ENCODE measurements around the gene HFE. TPM values are rescaled to one million over a fixed set of nuclear protein-coding genes. Genes with fewer than 3 reads are reported as not detected.
"Not testable (repeated sequence)": the region's sequence is repeated elsewhere in the genome, so short reads cannot be mapped to it uniquely, and the experiment has no call there.

Gene HFE
- polyA plus RNA-seq, 1 donor = 5.9 TPM

GRCh38 chr6:26113570-26113969 lies 26.3 kb downstream of the HFE start:
- DNase-seq = no peak

GRCh38 chr6:26115226-26115625 lies 28.0 kb downstream of the HFE start:
- DNase-seq = no peak

- no peak for DNase-seq
Measured at GRCh38 chr6:26116267-26116666, 29.0 kb downstream of the HFE start.

- DNase-seq = no peak
Measured at GRCh38 chr6:26118999-26119398, 31.8 kb downstream of the HFE start.

- DNase-seq = not testable (repeated sequence)
Measured at GRCh38 chr6:26120115-26120514, 32.9 kb downstream of the HFE start.

- no peak for DNase-seq
Measured at GRCh38 chr6:26120807-26121140, 33.5 kb downstream of the HFE start.

GRCh38 chr6:26121141-26122004 lies 34.1 kb downstream of the HFE start:
- no peak for DNase-seq

GRCh38 chr6:26122005-26122388 lies 34.8 kb downstream of the HFE start:
- no peak for DNase-seq

GRCh38 chr6:26122402-26122792 lies 35.2 kb downstream of the HFE start:
- no peak for DNase-seq

GRCh38 chr6:26122793-26123674 lies 35.8 kb downstream of the HFE start:
- DNase-seq = peak; percentile 95

GRCh38 chr6:26123675-26123946 lies 36.4 kb downstream of the HFE start:
- DNase-seq = no peak

GRCh38 chr6:26123947-26124780 lies 36.9 kb downstream of the HFE start:
- DNase-seq = peak; percentile 95

- DNase-seq = peak; percentile 26
Measured at GRCh38 chr6:26124781-26125685, 37.8 kb downstream of the HFE start.

GRCh38 chr6:26126394-26127235 lies 39.4 kb downstream of the HFE start:
- no peak for DNase-seq

GRCh38 chr6:26128013-26128771 lies 41.0 kb downstream of the HFE start:
- no peak for DNase-seq

- DNase-seq = no peak
Measured at GRCh38 chr6:26129656-26130055, 42.4 kb downstream of the HFE start.

- no peak for DNase-seq
Measured at GRCh38 chr6:26130581-26131249, 43.5 kb downstream of the HFE start.

- no peak for DNase-seq
Measured at GRCh38 chr6:26131618-26132017, 44.4 kb downstream of the HFE start.

GRCh38 chr6:26133730-26134129 lies 46.5 kb downstream of the HFE start:
- no peak for DNase-seq

- DNase-seq = no peak
Measured at GRCh38 chr6:26136321-26136720, 49.1 kb downstream of the HFE start.
